Spleen (tissue), 7 donors: ENCODE measurements around the gene ARHGEF10L.

Source experiments
- POLR2A ChIP-seq, 3 donors: fragments of 450-650 bp; IDR thresholded peaks; one replicate each; pipeline ENCODE4 v1.5.1; 2017; ENCODE audit warnings: antibody characterized with exemption in 3 of 3, mild to moderate bottlenecking in 1 of 3
- TF ChIP-seq, protein P1 (sequence below), 11 experiments: fragments of 200-600 bp in 7 of 11; fragments of 450-650 bp in 4 of 11; sonication (generic) in 4 of 11; IDR thresholded peaks in 8 of 11; conservative IDR thresholded peaks in 3 of 11; 1 replicate in 7 of 11; 2 replicates in 4 of 11; pipeline versions ENCODE4 v1.4.0 to v1.8.0; 2016 to 2021; ENCODE audit warnings: antibody characterized with exemption in 11 of 11, inconsistent platforms in 4 of 11, mild to moderate bottlenecking in 1 of 11
- donor health status: DM: no; HTN: no; CAD: no; lungs with moderate emphysema.
- donor health status: DM: no; HTN: no; CAD: no.
- donor health status: DM: no; HTN: no; CAD: no.

DNA sequence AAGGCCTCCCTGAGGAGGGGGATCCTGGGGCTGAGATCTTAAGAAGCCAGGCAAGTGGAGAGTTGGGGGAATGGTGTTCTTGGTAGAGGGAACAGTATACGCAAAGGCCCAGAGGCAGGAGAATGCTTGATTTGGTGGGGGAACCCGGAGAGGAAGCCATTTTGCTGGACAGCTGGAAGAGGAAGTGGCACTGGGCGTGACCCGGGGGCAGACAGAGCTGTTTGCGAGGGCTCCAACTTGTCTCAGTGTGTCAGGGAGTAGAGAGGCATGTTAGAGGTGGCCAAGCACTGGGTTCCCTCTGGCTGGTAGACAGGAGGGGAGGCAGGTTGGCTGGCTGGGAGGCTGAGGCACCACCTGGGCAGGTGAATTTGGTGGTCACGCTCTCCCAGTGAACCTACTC, 119.3 kb downstream of the ARHGEF10L start:
- TF ChIP-seq, protein P1, sequence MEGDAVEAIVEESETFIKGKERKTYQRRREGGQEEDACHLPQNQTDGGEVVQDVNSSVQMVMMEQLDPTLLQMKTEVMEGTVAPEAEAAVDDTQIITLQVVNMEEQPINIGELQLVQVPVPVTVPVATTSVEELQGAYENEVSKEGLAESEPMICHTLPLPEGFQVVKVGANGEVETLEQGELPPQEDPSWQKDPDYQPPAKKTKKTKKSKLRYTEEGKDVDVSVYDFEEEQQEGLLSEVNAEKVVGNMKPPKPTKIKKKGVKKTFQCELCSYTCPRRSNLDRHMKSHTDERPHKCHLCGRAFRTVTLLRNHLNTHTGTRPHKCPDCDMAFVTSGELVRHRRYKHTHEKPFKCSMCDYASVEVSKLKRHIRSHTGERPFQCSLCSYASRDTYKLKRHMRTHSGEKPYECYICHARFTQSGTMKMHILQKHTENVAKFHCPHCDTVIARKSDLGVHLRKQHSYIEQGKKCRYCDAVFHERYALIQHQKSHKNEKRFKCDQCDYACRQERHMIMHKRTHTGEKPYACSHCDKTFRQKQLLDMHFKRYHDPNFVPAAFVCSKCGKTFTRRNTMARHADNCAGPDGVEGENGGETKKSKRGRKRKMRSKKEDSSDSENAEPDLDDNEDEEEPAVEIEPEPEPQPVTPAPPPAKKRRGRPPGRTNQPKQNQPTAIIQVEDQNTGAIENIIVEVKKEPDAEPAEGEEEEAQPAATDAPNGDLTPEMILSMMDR (IDR thresholded peaks at IDR 0.05 in 8 of 11, conservative IDR thresholded peaks at IDR 0.05 in 3 of 11), result no peak
- no peak for TF ChIP-seq POLR2A (IDR thresholded peaks at IDR 0.05)
